Loucy (cell line): ENCODE measurements around the gene MADD.

Source experiments
- CTCF ChIP-seq: fragments of 200-600 bp; sonication (generic); conservative IDR thresholded peaks from 2 replicates; pipeline ENCODE4 v1.5.1; 2014; ENCODE audit warnings: mild to moderate bottlenecking, antibody characterized with exemption, low read length
- EZH2phosphoT487 ChIP-seq: fragments of 200-600 bp; IDR thresholded peaks from 2 replicates; pipeline ENCODE4 v1.6.1; 2018; ENCODE audit warnings: antibody characterized with exemption, mild to moderate bottlenecking, moderate library complexity, borderline replicate concordance

GRCh38 chr11:47375546-47376085, 105.7 kb downstream of the MADD start:
- TF ChIP-seq CTCF (no peak), EZH2phosphoT487 (no peak)
